K562 (cell line): ENCODE measurements around the gene MAGI1. TPM values are rescaled to one million over a fixed set of nuclear protein-coding genes. Genes with fewer than 3 reads are reported as not detected.

Experiments
- ATAC-seq: fragments of 200-7000 bp; cut with Tn5 transposase; 3 replicates; pipeline ENCODE4 v1.9.1; 2020; ENCODE audit warnings: moderate library complexity
- BruUV-seq: library from RNA; stranded (reverse); fragments of 400-500 nt; replicated peaks from 2 replicates; lab custom pipeline; 2021; lab: Mats Ljungman, UMichigan
- CTCF ChIA-PET: fragments of 300-600 bp; formaldehyde crosslinking; extraction: SDS; loops from one replicate; lab custom pipeline; 2021; ENCODE audit warnings: low intra/inter-chr PET ratio; lab: Yijun Ruan, JAX
- POLR2A ChIA-PET: fragments of 300-600, 350-650 bp; sonication (Branson Sonifier 250); formaldehyde crosslinking; extraction: SDS; loops from one replicate; lab custom pipeline; 2021; ENCODE audit warnings: antibody characterized with exemption, inconsistent platforms; lab: Yijun Ruan, JAX
- DNase-seq, 4 experiments: peaks; one replicate each; pipeline versions ENCODE4 v3.0.0 to v3.0.0-alpha.2; 2011 to 2018; ENCODE audit warnings: low spot score in 3 of 4, mixed read lengths in 3 of 4; ENCODE audit errors: extremely low read depth in 1 of 4
- FAIRE-seq: peaks from 2 replicates; lab custom pipeline; 2011; peaks lifted over from hg19 to GRCh38; lab: Jason Lieb, UNC
- H2AFZ ChIP-seq: 2 replicates; pipeline ENCODE4 v1.6.0; 2011; ENCODE audit warnings: low read depth, low read length, control low read depth, inconsistent platforms
- H3K27ac ChIP-seq: fragments of 200-600 bp; 3 replicates; pipeline ENCODE4 v1.8.0; 2011; ENCODE audit warnings: low read depth, mild to moderate bottlenecking, control low read depth, inconsistent platforms, low read length, moderate library complexity, mixed read lengths; ENCODE audit errors: extremely low read depth
- H3K27me3 ChIP-seq, 2 experiments: fragments of 300-600 bp in 1 of 2; 2 replicates in 1 of 2; 3 replicates in 1 of 2; pipeline versions ENCODE4 v1.6.0 to v1.8.0; 2011; ENCODE audit warnings: inconsistent platforms in 2 of 2, low read length in 2 of 2, mild to moderate bottlenecking in 1 of 2, mixed read lengths in 1 of 2, moderate library complexity in 1 of 2; ENCODE audit not compliant: control insufficient read depth in 2 of 2, insufficient read depth in 2 of 2
- H3K36me3 ChIP-seq: fragments of 300-600 bp; 3 replicates; pipeline ENCODE4 v1.8.0; 2011; ENCODE audit warnings: mild to moderate bottlenecking, low read length, inconsistent platforms; ENCODE audit not compliant: control insufficient read depth, insufficient read depth
- H3K4me1 ChIP-seq, 2 experiments: fragments of 200-600 bp in 1 of 2; replicated peaks in 1 of 2; 2 replicates in 1 of 2; 3 replicates in 1 of 2; pipeline versions ENCODE4 v1.5.1 to v1.8.0; 2011; ENCODE audit warnings: inconsistent platforms in 2 of 2, low read length in 2 of 2, mild to moderate bottlenecking in 1 of 2, mixed read lengths in 1 of 2, moderate library complexity in 1 of 2; ENCODE audit not compliant: control insufficient read depth in 2 of 2, insufficient read depth in 2 of 2
- H3K4me2 ChIP-seq: 2 replicates; pipeline ENCODE4 v1.6.1; 2011; ENCODE audit warnings: low read length, control low read depth, inconsistent platforms, mixed read lengths; ENCODE audit not compliant: insufficient read depth
- H3K4me3 ChIP-seq: fragments of 200-600 bp; sonication (generic), shearing (Covaris generic); 2 replicates; pipeline ENCODE4 v1.5.1; 2016; ENCODE audit warnings: control low read depth, inconsistent platforms
- H3K79me2 ChIP-seq: fragments of 200-600 bp; 3 replicates; pipeline ENCODE4 v1.8.0; 2011; ENCODE audit warnings: low read length, inconsistent platforms; ENCODE audit not compliant: control insufficient read depth, insufficient read depth
- H3K9ac ChIP-seq, 2 experiments: 2 replicates each; pipeline versions ENCODE4 v1.6.0 to v1.6.1; 2011; ENCODE audit warnings: low read depth in 2 of 2, low read length in 2 of 2, control low read depth in 1 of 2, inconsistent platforms in 1 of 2, mild to moderate bottlenecking in 1 of 2, mixed read lengths in 1 of 2; ENCODE audit not compliant: insufficient read depth in 1 of 2
- H3K9me1 ChIP-seq: one replicate; pipeline ENCODE4 v1.6.0; 2011; ENCODE audit warnings: inconsistent platforms, mild to moderate bottlenecking, low read length, moderate library complexity; ENCODE audit not compliant: control insufficient read depth, insufficient read depth
- H3K9me3 ChIP-seq: replicated peaks from 2 replicates; pipeline ENCODE4 v1.5.1; 2011; ENCODE audit warnings: low read depth, low read length, inconsistent platforms; ENCODE audit not compliant: control insufficient read depth, insufficient read depth
- H4K20me1 ChIP-seq: replicated peaks from 2 replicates; pipeline ENCODE4 v1.6.1; 2011; ENCODE audit warnings: low read length, inconsistent platforms, mixed read lengths; ENCODE audit not compliant: control insufficient read depth, insufficient read depth
- CHD1 ChIP-seq: fragments of 200-600 bp; sonication (generic); IDR thresholded peaks from one replicate; pipeline ENCODE4 v1.6.1; 2012; ENCODE audit warnings: mild to moderate bottlenecking, moderate library complexity, low read length, inconsistent platforms
- EWSR1 ChIP-seq: fragments of 450-650 bp; IDR thresholded peaks from 2 replicates; pipeline ENCODE4 v1.6.1; 2018; ENCODE audit warnings: borderline replicate concordance, mild to moderate bottlenecking, low read depth, moderate library complexity; ENCODE audit not compliant: partially characterized antibody
- FOS ChIP-seq: IDR thresholded peaks from 3 replicates; pipeline ENCODE4 v1.6.1; 2011; ENCODE audit not compliant: insufficient read length; ENCODE audit errors: extremely low read depth
- KDM5B ChIP-seq: fragments of 200-600 bp; sonication (generic); IDR thresholded peaks from 2 replicates; pipeline ENCODE4 v1.6.1; 2012; ENCODE audit warnings: low read depth, mild to moderate bottlenecking, moderate library complexity, low read length, control low read depth, inconsistent platforms; ENCODE audit not compliant: insufficient replicate concordance
- LEF1 ChIP-seq: fragments of 450-650 bp; IDR thresholded peaks from 2 replicates; pipeline ENCODE4 v1.6.1; 2016; ENCODE audit warnings: mild to moderate bottlenecking
- NFRKB ChIP-seq: fragments of 450-650 bp; IDR thresholded peaks from 2 replicates; pipeline ENCODE4 v1.6.1; 2016; ENCODE audit warnings: low read depth
- RBM22 ChIP-seq: fragments of 200-400 bp; formaldehyde crosslinking; IDR thresholded peaks from 2 replicates; pipeline ENCODE4 v1.6.1; 2018; ENCODE audit warnings: low read length, low read depth; ENCODE audit not compliant: poor library complexity, severe bottlenecking
- SRF ChIP-seq, 2 experiments: fragments of 250-450, 450-650 bp in 1 of 2; sonication (Bioruptor Pico) in 1 of 2; sonication (generic) in 1 of 2; formaldehyde crosslinking; IDR thresholded peaks; 2 replicates each; pipeline versions ENCODE4 v1.5.0 to v1.5.1; 2020 to 2022; ENCODE audit warnings: mild to moderate bottlenecking in 1 of 2, missing genetic modification reagents in 1 of 2
- TCF3 ChIP-seq: sonication (generic); formaldehyde crosslinking; IDR thresholded peaks from 2 replicates; pipeline ENCODE4 v1.4.0; 2020; ENCODE audit warnings: mild to moderate bottlenecking, missing genetic modification reagents
- ZNF124 ChIP-seq: sonication (generic); formaldehyde crosslinking; IDR thresholded peaks from 2 replicates; pipeline ENCODE4 v1.8.1; 2022; ENCODE audit warnings: missing genetic modification reagents
- ZNF324 ChIP-seq: fragments of 250-450 bp; sonication (Bioruptor Pico); IDR thresholded peaks from 2 replicates; pipeline ENCODE4 v1.4.0; 2020; ENCODE audit warnings: mild to moderate bottlenecking
- ZNF561 ChIP-seq: fragments of 450-650 bp; formaldehyde crosslinking; conservative IDR thresholded peaks from 2 replicates; pipeline ENCODE4 v1.4.0; 2020; ENCODE audit warnings: mild to moderate bottlenecking, moderate library complexity
- WGBS: fragments of 100-300 bp; shearing (Covaris generic); methylation state at CpG from one replicate; pipeline ENCODE4 v1.1.6; 2016; ENCODE audit warnings: low coverage, mixed read lengths; ENCODE audit not compliant: insufficient coverage; ENCODE audit errors: missing lambda C conversion rate; 5-methylcytosine and 5-hydroxymethylcytosine counted together
- in situ Hi-C: fragments of 300-500 bp; cut with MboI; formaldehyde crosslinking; loops from 4 replicates; pipeline ENCODE4 v1.15.0; 2018; ENCODE audit warnings: inconsistent platforms, mixed read lengths
- intact Hi-C: fragments of 100-400 bp; cut with micrococcal nuclease; formaldehyde crosslinking; loops from 2 replicates; pipeline ENCODE4 v1.14.2; 2022
- polyA plus RNA-seq, 8 experiments: library from polyadenylated mRNA; depleted of rRNA in 4 of 8; stranded (reverse) in 5 of 8; unstranded in 3 of 8; fragments of >200 nt; fragmentation: Nextera tagmentation in 2 of 8; fragmentation: Illumina TruSeq in 1 of 8; extraction: Ambion mirVana in 2 of 8; extraction: Trizol in 1 of 8; gene quantifications; 2 replicates each; pipeline versions ENCODE4 v1.2.1 to v1.2.3, GENCODE V29; 2011 to 2014; ENCODE audit warnings: inconsistent platforms in 1 of 8, missing spikeins in 1 of 8
- total RNA-seq, 7 experiments: library from RNA; depleted of rRNA in 6 of 7; stranded (reverse); fragments of >200 nt in 6 of 7; fragmentation: Illumina TruSeq in 2 of 7; extraction: Trizol in 2 of 7; gene quantifications; 2 replicates each; pipeline versions ENCODE4 v1.2.1 to v1.2.3, GENCODE V29; 2011 to 2021; ENCODE audit warnings: low replicate concordance in 1 of 7
- TF ChIP-seq, protein P1 (sequence below): sonication (generic); IDR thresholded peaks from 2 replicates; pipeline ENCODE4 v1.6.1; 2016
- TF ChIP-seq, protein P2 (sequence below): sonication (generic); formaldehyde crosslinking; IDR thresholded peaks from 2 replicates; pipeline ENCODE4 v1.8.0; 2022; ENCODE audit warnings: mild to moderate bottlenecking, low read depth, missing genetic modification reagents
- TF ChIP-seq, protein P3 (sequence below): IDR thresholded peaks from 2 replicates; pipeline ENCODE4 v1.6.1; 2014; ENCODE audit warnings: antibody characterized with exemption
- TF ChIP-seq, protein P4 (sequence below): sonication (generic); formaldehyde crosslinking; IDR thresholded peaks from 2 replicates; pipeline ENCODE4 v1.9.0; 2022; ENCODE audit warnings: mild to moderate bottlenecking, missing genetic modification reagents
- TF ChIP-seq, protein P5 (sequence below): fragments of 250-450 bp; sonication (Bioruptor Pico); IDR thresholded peaks from 2 replicates; pipeline ENCODE4 v1.5.0; 2020; ENCODE audit warnings: mild to moderate bottlenecking

The MAGI1 gene
- total and polyA plus RNA-seq, 9 of the 15 experiments (the other 6 are each of a cell fraction or from before 2014, with no cell fraction given): 7.8 to 59.4 (median 43.2) TPM

DNA sequence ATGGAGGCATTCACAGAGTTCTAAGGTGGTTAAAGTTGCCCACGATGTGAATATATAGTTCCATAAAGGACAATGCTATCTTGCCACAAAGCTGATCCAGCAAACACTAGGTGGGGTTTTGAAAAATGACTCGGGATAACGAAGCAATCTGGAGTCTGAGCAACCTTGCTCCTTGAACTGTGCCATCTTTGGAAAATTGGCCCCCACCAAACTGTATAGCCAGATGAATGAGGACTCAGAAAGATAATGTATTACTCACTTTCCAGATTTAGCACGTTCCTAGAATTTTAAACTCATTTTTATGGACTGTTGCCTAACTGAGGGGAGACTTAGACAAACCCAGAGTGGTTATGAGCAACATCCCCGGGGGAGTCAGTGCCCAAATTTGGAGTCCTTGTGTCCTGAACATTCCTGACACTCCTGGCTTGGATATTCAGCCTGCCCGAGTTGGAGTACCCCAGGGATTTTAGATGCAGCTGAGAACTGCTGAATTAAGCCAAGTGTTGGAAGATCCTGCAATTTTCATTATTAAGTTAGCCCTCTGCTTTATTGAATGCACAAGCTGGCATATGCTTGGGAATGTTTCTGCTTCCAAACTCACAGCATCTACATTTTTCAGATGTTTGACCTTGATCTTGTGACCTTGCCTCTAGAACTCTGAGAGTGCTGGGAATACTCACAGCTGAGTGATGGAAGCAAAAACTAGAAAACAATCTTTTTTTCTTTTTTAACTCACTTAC, 8.8 kb upstream of the MAGI1 start:
- Histone ChIP-seq H3K4me2 (no peak overlapping the region), H3K27me3 (no peaks in the 10 kb centered on the region), H3K79me2 (no peaks in the 10 kb centered on the region), H3K4me3 (no peak overlapping the region), H3K27ac (no peak overlapping the region), H3K9me1 (no peaks in the 10 kb centered on the region), H2AFZ (no peak overlapping the region), H3K36me3 (no peaks in the 10 kb centered on the region), H3K9me3 (no peaks in the 10 kb centered on the region), H3K9ac (no peak overlapping the region), H4K20me1 (no peaks in the 10 kb centered on the region), H3K4me1 (no peaks in the 10 kb centered on the region)
- in situ Hi-C loops: no loop called here
- DNase-seq: no peak
- POLR2A ChIA-PET: interaction anchor here (0.6 kb wide), 1 partner anchor 27 kb away, joined by 3 read pairs; no protein-coding TSS in a partner anchor
- FAIRE-seq: no peak
- ATAC-seq: no peak
- intact Hi-C loops: no loop called here
- CTCF ChIA-PET: no interaction called here
- no TSS peak for BruUV-seq
- 0% methylated on average over 4 of the region's 6 CpGs for WGBS
- TF ChIP-seq, protein P1, sequence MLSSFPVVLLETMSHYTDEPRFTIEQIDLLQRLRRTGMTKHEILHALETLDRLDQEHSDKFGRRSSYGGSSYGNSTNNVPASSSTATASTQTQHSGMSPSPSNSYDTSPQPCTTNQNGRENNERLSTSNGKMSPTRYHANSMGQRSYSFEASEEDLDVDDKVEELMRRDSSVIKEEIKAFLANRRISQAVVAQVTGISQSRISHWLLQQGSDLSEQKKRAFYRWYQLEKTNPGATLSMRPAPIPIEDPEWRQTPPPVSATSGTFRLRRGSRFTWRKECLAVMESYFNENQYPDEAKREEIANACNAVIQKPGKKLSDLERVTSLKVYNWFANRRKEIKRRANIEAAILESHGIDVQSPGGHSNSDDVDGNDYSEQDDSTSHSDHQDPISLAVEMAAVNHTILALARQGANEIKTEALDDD: no peak
- TF ChIP-seq, protein P2, sequence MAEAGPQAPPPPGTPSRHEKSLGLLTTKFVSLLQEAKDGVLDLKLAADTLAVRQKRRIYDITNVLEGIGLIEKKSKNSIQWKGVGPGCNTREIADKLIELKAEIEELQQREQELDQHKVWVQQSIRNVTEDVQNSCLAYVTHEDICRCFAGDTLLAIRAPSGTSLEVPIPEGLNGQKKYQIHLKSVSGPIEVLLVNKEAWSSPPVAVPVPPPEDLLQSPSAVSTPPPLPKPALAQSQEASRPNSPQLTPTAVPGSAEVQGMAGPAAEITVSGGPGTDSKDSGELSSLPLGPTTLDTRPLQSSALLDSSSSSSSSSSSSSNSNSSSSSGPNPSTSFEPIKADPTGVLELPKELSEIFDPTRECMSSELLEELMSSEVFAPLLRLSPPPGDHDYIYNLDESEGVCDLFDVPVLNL (CRISPR knock-in tag): no peak
- TF ChIP-seq ZNF124 (CRISPR knock-in tag) (no peak), RBM22 (no peak), EWSR1 (no peak), FOS (no peak), TCF3 (CRISPR knock-in tag) (no peak), ZNF561 (CRISPR knock-in tag) (no peak), ZNF324 (no peak), LEF1 (no peak), NFRKB (no peak), KDM5B (no peak), CHD1 (no peak), SRF (CRISPR knock-in tag; IDR thresholded peaks at IDR 0.05) (no peak)
- TF ChIP-seq, protein P3, sequence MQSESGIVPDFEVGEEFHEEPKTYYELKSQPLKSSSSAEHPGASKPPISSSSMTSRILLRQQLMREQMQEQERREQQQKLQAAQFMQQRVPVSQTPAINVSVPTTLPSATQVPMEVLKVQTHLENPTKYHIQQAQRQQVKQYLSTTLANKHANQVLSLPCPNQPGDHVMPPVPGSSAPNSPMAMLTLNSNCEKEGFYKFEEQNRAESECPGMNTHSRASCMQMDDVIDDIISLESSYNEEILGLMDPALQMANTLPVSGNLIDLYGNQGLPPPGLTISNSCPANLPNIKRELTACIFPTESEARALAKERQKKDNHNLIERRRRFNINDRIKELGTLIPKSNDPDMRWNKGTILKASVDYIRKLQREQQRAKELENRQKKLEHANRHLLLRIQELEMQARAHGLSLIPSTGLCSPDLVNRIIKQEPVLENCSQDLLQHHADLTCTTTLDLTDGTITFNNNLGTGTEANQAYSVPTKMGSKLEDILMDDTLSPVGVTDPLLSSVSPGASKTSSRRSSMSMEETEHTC: no peak
- TF ChIP-seq, protein P4, sequence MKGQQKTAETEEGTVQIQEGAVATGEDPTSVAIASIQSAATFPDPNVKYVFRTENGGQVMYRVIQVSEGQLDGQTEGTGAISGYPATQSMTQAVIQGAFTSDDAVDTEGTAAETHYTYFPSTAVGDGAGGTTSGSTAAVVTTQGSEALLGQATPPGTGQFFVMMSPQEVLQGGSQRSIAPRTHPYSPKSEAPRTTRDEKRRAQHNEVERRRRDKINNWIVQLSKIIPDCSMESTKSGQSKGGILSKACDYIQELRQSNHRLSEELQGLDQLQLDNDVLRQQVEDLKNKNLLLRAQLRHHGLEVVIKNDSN (CRISPR knock-in tag): no peak
- TF ChIP-seq, protein P5, sequence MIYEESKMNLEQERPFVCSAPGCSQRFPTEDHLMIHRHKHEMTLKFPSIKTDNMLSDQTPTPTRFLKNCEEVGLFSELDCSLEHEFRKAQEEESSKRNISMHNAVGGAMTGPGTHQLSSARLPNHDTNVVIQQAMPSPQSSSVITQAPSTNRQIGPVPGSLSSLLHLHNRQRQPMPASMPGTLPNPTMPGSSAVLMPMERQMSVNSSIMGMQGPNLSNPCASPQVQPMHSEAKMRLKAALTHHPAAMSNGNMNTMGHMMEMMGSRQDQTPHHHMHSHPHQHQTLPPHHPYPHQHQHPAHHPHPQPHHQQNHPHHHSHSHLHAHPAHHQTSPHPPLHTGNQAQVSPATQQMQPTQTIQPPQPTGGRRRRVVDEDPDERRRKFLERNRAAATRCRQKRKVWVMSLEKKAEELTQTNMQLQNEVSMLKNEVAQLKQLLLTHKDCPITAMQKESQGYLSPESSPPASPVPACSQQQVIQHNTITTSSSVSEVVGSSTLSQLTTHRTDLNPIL (CRISPR knock-in tag): no peak
